ENCODE results near the gene RSBN1L.

GRCh38 chr7:77702968-77703472 is 6.8 kb downstream of the RSBN1L start:
- TF ChIP-seq, protein P1, sequence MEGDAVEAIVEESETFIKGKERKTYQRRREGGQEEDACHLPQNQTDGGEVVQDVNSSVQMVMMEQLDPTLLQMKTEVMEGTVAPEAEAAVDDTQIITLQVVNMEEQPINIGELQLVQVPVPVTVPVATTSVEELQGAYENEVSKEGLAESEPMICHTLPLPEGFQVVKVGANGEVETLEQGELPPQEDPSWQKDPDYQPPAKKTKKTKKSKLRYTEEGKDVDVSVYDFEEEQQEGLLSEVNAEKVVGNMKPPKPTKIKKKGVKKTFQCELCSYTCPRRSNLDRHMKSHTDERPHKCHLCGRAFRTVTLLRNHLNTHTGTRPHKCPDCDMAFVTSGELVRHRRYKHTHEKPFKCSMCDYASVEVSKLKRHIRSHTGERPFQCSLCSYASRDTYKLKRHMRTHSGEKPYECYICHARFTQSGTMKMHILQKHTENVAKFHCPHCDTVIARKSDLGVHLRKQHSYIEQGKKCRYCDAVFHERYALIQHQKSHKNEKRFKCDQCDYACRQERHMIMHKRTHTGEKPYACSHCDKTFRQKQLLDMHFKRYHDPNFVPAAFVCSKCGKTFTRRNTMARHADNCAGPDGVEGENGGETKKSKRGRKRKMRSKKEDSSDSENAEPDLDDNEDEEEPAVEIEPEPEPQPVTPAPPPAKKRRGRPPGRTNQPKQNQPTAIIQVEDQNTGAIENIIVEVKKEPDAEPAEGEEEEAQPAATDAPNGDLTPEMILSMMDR (IDR thresholded peaks at IDR 0.05; ENCODE audit: insufficient read depth, low read depth, low read length), result no peak
- no peak for TF ChIP-seq EZH2 (IDR thresholded peaks at IDR 0.05; ENCODE audit: insufficient read depth, low read length)

Measured in astrocyte (in vitro differentiated cells and primary cell).